Activated CD8-positive, alpha-beta T cell treated with anti-CD3 and anti-CD28 coated beads for 36 hours (primary cell): Measurements from ENCODE around the gene FAN1. TPM values are rescaled to one million over a fixed set of nuclear protein-coding genes. Genes with fewer than 3 reads are reported as not detected.
A peak's percentile ranks its signal among the peaks of the same experiment; 100 is the strongest.

Experiments used
- ATAC-seq: fragments of 200-7000 bp; cut with Tn5 transposase; one replicate; pipeline ENCODE4 v1.10.0; 2021; ENCODE audit warnings: mild to moderate bottlenecking, moderate library complexity
- CTCF ChIA-PET: fragments of 350-600 bp; sonication (Branson Sonifier 250); formaldehyde crosslinking; loops from one replicate; lab custom pipeline; 2021; ENCODE audit warnings: antibody characterized with exemption; lab: Charles Lee
- POLR2A ChIA-PET: fragments of 350-600 bp; sonication (Branson Sonifier 250); formaldehyde crosslinking; loops from one replicate; lab custom pipeline; 2021; ENCODE audit warnings: antibody characterized with exemption; lab: Charles Lee
- DNase-seq: peaks from one replicate; pipeline ENCODE4 v3.0.0-alpha.2; 2020
- H3K27ac Mint-ChIP-seq: one replicate; pipeline ENCODE4 v1.8.0; 2021; ENCODE audit warnings: mild to moderate bottlenecking, mixed read lengths
- H3K27me3 Mint-ChIP-seq: one replicate; pipeline ENCODE4 v1.8.0; 2021; ENCODE audit warnings: mixed read lengths
- H3K36me3 Mint-ChIP-seq: one replicate; pipeline ENCODE4 v1.8.0; 2021; ENCODE audit warnings: low read depth, mixed read lengths
- H3K4me1 Mint-ChIP-seq: one replicate; pipeline ENCODE4 v1.8.0; 2021; ENCODE audit warnings: low read depth, mixed read lengths
- H3K4me3 Mint-ChIP-seq: one replicate; pipeline ENCODE4 v1.8.0; 2021; ENCODE audit warnings: mild to moderate bottlenecking, moderate library complexity, mixed read lengths
- H3K9me3 Mint-ChIP-seq: one replicate; pipeline ENCODE4 v1.8.0; 2021; ENCODE audit warnings: mixed read lengths
- CTCF ChIP-seq: fragments of 200-600 bp; IDR thresholded peaks from one replicate; pipeline ENCODE4 v1.8.0; 2022; ENCODE audit warnings: antibody characterized with exemption, mild to moderate bottlenecking
- intact Hi-C: fragments of 100-400 bp; cut with micrococcal nuclease; formaldehyde crosslinking; loops from one replicate; pipeline ENCODE4 v1.10.0; 2022
- total RNA-seq, 2 experiments: library from RNA; stranded (reverse); gene quantifications; one replicate each; pipeline ENCODE4 v1.2.3, GENCODE V29; 2021

Gene FAN1
- total RNA-seq: 10 to 100 TPM; 12.0 to 15.7 TPM

- POLR2A ChIA-PET: interaction anchor here (1.0 to 1.5 kb wide), 5 partner anchors 10 to 88 kb away, joined by 3 to 4 read pairs (median 4); partner anchors contain the start of gene MTMR10
- CTCF ChIA-PET: interaction anchor here (0.6 to 1.7 kb wide), 8 partner anchors 9 to 587 kb away, joined by 3 to 9 read pairs (median 4); partner anchors contain the start of gene MTMR10
- DNase-seq: peak; percentile 83
- H3K4me3 Mint-ChIP-seq: peak within 1 kb of the TSS; percentile 88
- ATAC-seq: peak; percentile 89
- no peak for TF ChIP-seq CTCF
- peaks cover 22% of the 10 kb centered on the region for H3K36me3 Mint-ChIP-seq
- intact Hi-C loops: no loop called here
- peaks cover 4% of the 10 kb centered on the region for H3K9me3 Mint-ChIP-seq
- H3K4me1 Mint-ChIP-seq: peaks cover 15% of the 10 kb centered on the region
- H3K27ac Mint-ChIP-seq: peak within 1 kb of the TSS; percentile 75
- H3K27me3 Mint-ChIP-seq: peaks cover 2% of the 10 kb centered on the region
Observed at GRCh38 chr15:30903497-30904187, at the start of gene FAN1. FAN1 (plus strand) TSS chr15:30903915; CDS start chr15:30904664, 749 bp downstream.

GRCh38 chr15:30859091-30859874 lies 44.4 kb upstream of the FAN1 start:
- Mint-ChIP-seq H3K27ac (no peak overlapping the region), H3K36me3 (no peaks in the 10 kb centered on the region), H3K4me3 (no peak overlapping the region), H3K9me3 (peaks cover 2% of the 10 kb centered on the region), H3K27me3 (no peaks in the 10 kb centered on the region), H3K4me1 (no peaks in the 10 kb centered on the region)
- ChIA-PET POLR2A (interaction anchor here (1.2 kb wide), 1 partner anchor 12 kb away, joined by 3 read pairs; no protein-coding TSS in a partner anchor), CTCF (interaction anchor here (0.6 to 2.9 kb wide), 24 partner anchors 9 to 271 kb away, joined by 3 to 19 read pairs (median 4); no protein-coding TSS in a partner anchor)
- DNase-seq: peak; percentile 10
- intact Hi-C loops: no loop called here
- ATAC-seq: peak; percentile 47
- TF ChIP-seq CTCF: peak; percentile 64

GRCh38 chr15:30865257-30865656 lies 38.5 kb upstream of the FAN1 start:
- ATAC-seq (no peak), DNase-seq (no peak)
- no peak overlapping the region for H3K4me3 Mint-ChIP-seq
- TF ChIP-seq CTCF: no peak
- H3K4me1 Mint-ChIP-seq: no peaks in the 10 kb centered on the region
- H3K36me3 Mint-ChIP-seq: no peaks in the 10 kb centered on the region
- POLR2A ChIA-PET: no interaction called here
- CTCF ChIA-PET: no interaction called here
- no peak overlapping the region for H3K27ac Mint-ChIP-seq
- no peaks in the 10 kb centered on the region for H3K27me3 Mint-ChIP-seq
- intact Hi-C loops: no loop called here
- no peaks in the 10 kb centered on the region for H3K9me3 Mint-ChIP-seq

GRCh38 chr15:30870681-30871080 lies 33.0 kb upstream of the FAN1 start:
- intact Hi-C loops: no loop called here
- TF ChIP-seq CTCF: no peak
- ATAC-seq: no peak

More at GRCh38 chr15:30870681-30871080, 33.0 kb upstream of the FAN1 start:
- Mint-ChIP-seq H3K27ac (no peak overlapping the region), H3K9me3 (no peaks in the 10 kb centered on the region), H3K4me3 (no peak overlapping the region), H3K27me3 (no peaks in the 10 kb centered on the region), H3K36me3 (no peaks in the 10 kb centered on the region), H3K4me1 (peaks cover 7% of the 10 kb centered on the region)
- POLR2A ChIA-PET: no interaction called here
- CTCF ChIA-PET: no interaction called here
- DNase-seq: no peak
